AML-193 (cell line): ENCODE measurements around the gene TMA7.
"Not testable (repeated sequence)": the region's sequence is repeated elsewhere in the genome, so short reads cannot be mapped to it uniquely, and the experiment has no call there.

Experiments used
- DNase-seq, 2 experiments: peaks; one replicate each; lab custom pipeline; 2025; lab: John Stamatoyannopoulos, UW

TMA7 gene

GRCh38 chr3:48439820-48440589 lies at the start of gene TMA7, which contains the start of gene CCDC51:
TMA7 (plus strand) TSS chr3:48440257; CDS start chr3:48440297, 40 bp downstream.
CCDC51 (minus strand) TSS chr3:48440119; CDS start chr3:48435128, 4,991 bp downstream.
- DNase-seq: peak; percentile 99

- DNase-seq: no peak
Measured at GRCh38 chr3:48394391-48394790, 45.7 kb upstream of the TMA7 start.

GRCh38 chr3:48395714-48396113 lies 44.3 kb upstream of the TMA7 start:
- no peak for DNase-seq

- DNase-seq: no peak
Measured at GRCh38 chr3:48397767-48398681, 42.0 kb upstream of the TMA7 start.

- no peak for DNase-seq
Measured at GRCh38 chr3:48398701-48399386, 41.2 kb upstream of the TMA7 start.

GRCh38 chr3:48399387-48400172 lies 40.5 kb upstream of the TMA7 start:
- DNase-seq: peak; percentile 61 to 64

GRCh38 chr3:48400824-48401433 lies 39.1 kb upstream of the TMA7 start:
- peak; percentile 70 to 71 for DNase-seq

GRCh38 chr3:48401434-48401901 lies 38.6 kb upstream of the TMA7 start:
- DNase-seq: not testable (repeated sequence)

GRCh38 chr3:48402281-48402732 lies 37.8 kb upstream of the TMA7 start:
- DNase-seq: no peak

GRCh38 chr3:48402907-48403306 lies 37.1 kb upstream of the TMA7 start:
- DNase-seq: no peak

- no peak for DNase-seq
Measured at GRCh38 chr3:48403533-48404439, 36.3 kb upstream of the TMA7 start.

GRCh38 chr3:48404440-48405342 lies 35.4 kb upstream of the TMA7 start:
- no peak for DNase-seq

GRCh38 chr3:48405343-48405881 lies 34.6 kb upstream of the TMA7 start:
- DNase-seq: no peak

GRCh38 chr3:48405971-48406370 lies 34.1 kb upstream of the TMA7 start:
- DNase-seq: no peak

GRCh38 chr3:48406443-48407431 lies 33.3 kb upstream of the TMA7 start:
- DNase-seq: no peak

GRCh38 chr3:48407542-48408099 lies 32.4 kb upstream of the TMA7 start:
- DNase-seq: no peak

GRCh38 chr3:48408823-48409281 lies 31.2 kb upstream of the TMA7 start:
- DNase-seq: peak; percentile 21 to 30
